Ishikawa (cell line): ENCODE results near the gene FBLN1.

Source experiments
- EP300 ChIP-seq: IDR thresholded peaks from 2 replicates; pipeline ENCODE4 v1.6.1; 2012; ENCODE audit warnings: borderline replicate concordance
- NFIC ChIP-seq: IDR thresholded peaks from 2 replicates; pipeline ENCODE4 v1.6.1; 2012
- TAF1 ChIP-seq: IDR thresholded peaks from 2 replicates; pipeline ENCODE4 v1.6.1; 2012; ENCODE audit warnings: low read depth, mild to moderate bottlenecking
- ZBTB7A ChIP-seq: IDR thresholded peaks from 2 replicates; pipeline ENCODE4 v1.6.1; 2012; ENCODE audit warnings: low read depth
- TF ChIP-seq, protein P1 (sequence below): IDR thresholded peaks from 2 replicates; pipeline ENCODE4 v1.6.1; 2012

DNA sequence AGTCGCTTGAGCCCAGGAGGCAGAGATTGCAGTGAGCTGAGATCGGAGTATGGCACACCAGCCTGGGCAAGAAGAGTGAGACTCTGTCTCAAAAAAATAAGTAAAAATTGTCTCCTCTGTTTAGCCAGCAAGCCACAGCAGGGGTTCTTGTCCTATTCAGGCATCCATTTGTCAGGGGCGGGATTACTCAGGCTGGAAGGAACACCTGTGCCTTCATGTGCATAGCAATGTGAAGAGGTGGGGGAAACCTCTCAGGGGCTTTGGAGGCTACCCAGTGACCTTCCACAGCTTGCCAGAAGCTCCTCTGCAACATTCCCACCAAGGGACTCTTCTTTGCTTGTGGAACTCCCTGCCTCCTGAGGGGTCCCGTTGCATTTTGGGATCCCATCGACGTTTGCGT lies 63.3 kb downstream of the FBLN1 start:
- TF ChIP-seq ZBTB7A (no peak), NFIC (no peak), TAF1 (no peak), EP300 (no peak)
- TF ChIP-seq, protein P1, sequence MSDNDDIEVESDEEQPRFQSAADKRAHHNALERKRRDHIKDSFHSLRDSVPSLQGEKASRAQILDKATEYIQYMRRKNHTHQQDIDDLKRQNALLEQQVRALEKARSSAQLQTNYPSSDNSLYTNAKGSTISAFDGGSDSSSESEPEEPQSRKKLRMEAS = no peak
